WERI-Rb-1 (cell line): ENCODE data around the gene ANGPTL7.

Experiments
- DNase-seq: peaks from one replicate; pipeline ENCODE4 v3.0.0-alpha.2; 2020
- H3K27ac ChIP-seq: fragments of 250-450 bp; sonication (Bioruptor Pico); 2 replicates; pipeline ENCODE4 v1.5.1; 2020; ENCODE audit warnings: mild to moderate bottlenecking, moderate library complexity
- H3K27me3 ChIP-seq: fragments of 250-450 bp; sonication (Bioruptor Pico); 2 replicates; pipeline ENCODE4 v1.5.1; 2021; ENCODE audit warnings: mild to moderate bottlenecking, low read depth, moderate library complexity; ENCODE audit not compliant: insufficient read depth, severe bottlenecking
- H3K36me3 ChIP-seq: fragments of 250-450 bp; sonication (Bioruptor Pico); 2 replicates; pipeline ENCODE4 v1.5.1; 2020; ENCODE audit warnings: mild to moderate bottlenecking, moderate library complexity
- H3K4me3 ChIP-seq: 2 replicates; pipeline ENCODE4 v1.5.1; 2011; ENCODE audit warnings: low read depth, mild to moderate bottlenecking, control low read depth, low read length
- H3K9me3 ChIP-seq: fragments of 250-450 bp; sonication (Bioruptor Pico); 2 replicates; pipeline ENCODE4 v1.5.1; 2021; ENCODE audit warnings: mild to moderate bottlenecking, moderate library complexity; ENCODE audit not compliant: severe bottlenecking
- TF ChIP-seq, protein P1 (sequence below): IDR thresholded peaks from 2 replicates; pipeline ENCODE4 v1.5.1; 2011; ENCODE audit warnings: low read depth, mild to moderate bottlenecking, control low read depth, inconsistent platforms, low read length

Gene ANGPTL7

DNA sequence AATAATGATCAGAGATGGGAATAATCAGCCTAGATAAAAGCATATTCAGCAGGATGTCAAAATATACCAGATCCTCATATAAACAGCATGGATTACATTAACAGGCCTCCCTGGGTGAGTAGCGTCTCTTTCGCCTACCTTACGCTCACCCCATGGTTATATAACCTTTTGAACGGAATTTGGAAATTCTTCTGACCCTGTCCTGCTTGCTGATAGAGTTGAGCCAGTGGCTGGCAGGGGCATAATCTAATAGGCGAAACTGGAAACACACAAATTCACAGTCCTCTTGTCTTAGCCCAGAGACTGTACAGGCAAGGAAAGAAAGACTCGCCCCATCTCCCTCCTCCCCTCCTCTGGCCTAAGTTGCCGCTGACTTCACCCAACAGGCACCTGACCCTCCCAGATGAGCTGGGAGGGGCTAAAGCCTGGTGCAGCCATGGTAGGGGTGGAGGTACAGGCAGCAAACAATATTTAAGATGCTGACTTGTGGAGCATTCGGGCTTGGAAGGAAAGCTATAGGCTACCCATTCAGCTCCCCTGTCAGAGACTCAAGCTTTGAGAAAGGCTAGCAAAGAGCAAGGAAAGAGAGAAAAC lies at the start of gene ANGPTL7:
ANGPTL7 (plus strand) TSS at position 498 of the 594 bp plus-strand sequence. CDS start 225 bp downstream, outside the sequence.
- DNase-seq = no peak
- Histone ChIP-seq H3K27ac (no peak within 1 kb of the TSS), H3K9me3 (no peaks in the 10 kb centered on the region), H3K36me3 (peaks cover 81% of the 10 kb centered on the region), H3K4me3 (no peak within 1 kb of the TSS), H3K27me3 (no peaks in the 10 kb centered on the region)
- TF ChIP-seq, protein P1, sequence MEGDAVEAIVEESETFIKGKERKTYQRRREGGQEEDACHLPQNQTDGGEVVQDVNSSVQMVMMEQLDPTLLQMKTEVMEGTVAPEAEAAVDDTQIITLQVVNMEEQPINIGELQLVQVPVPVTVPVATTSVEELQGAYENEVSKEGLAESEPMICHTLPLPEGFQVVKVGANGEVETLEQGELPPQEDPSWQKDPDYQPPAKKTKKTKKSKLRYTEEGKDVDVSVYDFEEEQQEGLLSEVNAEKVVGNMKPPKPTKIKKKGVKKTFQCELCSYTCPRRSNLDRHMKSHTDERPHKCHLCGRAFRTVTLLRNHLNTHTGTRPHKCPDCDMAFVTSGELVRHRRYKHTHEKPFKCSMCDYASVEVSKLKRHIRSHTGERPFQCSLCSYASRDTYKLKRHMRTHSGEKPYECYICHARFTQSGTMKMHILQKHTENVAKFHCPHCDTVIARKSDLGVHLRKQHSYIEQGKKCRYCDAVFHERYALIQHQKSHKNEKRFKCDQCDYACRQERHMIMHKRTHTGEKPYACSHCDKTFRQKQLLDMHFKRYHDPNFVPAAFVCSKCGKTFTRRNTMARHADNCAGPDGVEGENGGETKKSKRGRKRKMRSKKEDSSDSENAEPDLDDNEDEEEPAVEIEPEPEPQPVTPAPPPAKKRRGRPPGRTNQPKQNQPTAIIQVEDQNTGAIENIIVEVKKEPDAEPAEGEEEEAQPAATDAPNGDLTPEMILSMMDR = no peak

DNA sequence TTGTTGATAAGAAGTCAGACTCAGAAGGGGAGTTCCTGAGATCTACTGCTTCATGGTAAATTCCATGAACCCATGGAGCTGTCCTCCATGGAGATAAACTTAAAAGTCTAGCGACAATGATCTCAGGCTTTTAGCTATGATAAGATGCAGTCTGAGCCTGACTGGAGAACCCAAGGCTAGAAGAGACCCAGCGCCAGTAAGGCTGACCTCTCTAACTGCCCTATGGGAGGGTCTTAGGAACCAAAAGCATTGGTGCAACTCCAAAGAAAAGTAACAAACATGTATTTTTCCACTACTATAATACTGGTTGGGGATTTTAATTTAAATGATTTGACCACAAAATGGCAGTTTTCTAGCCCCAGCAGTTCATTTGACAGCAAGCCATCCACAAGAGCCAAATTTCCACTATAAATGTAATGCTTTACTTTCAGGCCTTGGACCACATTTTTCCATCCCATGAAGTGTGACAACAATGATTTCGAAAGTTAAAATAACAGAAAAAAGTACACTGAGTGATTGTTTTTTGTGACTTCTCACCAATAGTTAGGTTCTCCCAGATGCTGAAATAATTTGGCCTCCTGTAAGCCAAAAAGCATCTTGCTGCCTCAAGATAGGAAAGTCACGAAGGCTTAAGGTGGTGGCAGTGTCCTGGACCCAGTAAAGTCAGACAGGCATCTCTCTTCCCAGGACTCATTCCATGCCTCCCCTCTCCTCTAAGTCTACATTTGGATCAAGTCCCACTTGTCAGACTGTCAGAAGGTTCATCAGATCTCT lies 46.4 kb upstream of the ANGPTL7 start:
- no peaks in the 10 kb centered on the region for H3K27me3 ChIP-seq
- no peak overlapping the region for H3K4me3 ChIP-seq
- peaks cover 75% of the 10 kb centered on the region for H3K36me3 ChIP-seq
- no peaks in the 10 kb centered on the region for H3K9me3 ChIP-seq
- TF ChIP-seq, protein P1 = no peak
- DNase-seq = no peak
- no peak overlapping the region for H3K27ac ChIP-seq

GRCh38 chr1:11143401-11143800 lies 45.8 kb upstream of the ANGPTL7 start:
- no peaks in the 10 kb centered on the region for H3K9me3 ChIP-seq
- TF ChIP-seq, protein P1 = no peak
- H3K4me3 ChIP-seq = no peak overlapping the region
- H3K27ac ChIP-seq = no peak overlapping the region
- peaks cover 73% of the 10 kb centered on the region for H3K36me3 ChIP-seq
- no peak for DNase-seq
- H3K27me3 ChIP-seq = no peaks in the 10 kb centered on the region

DNA sequence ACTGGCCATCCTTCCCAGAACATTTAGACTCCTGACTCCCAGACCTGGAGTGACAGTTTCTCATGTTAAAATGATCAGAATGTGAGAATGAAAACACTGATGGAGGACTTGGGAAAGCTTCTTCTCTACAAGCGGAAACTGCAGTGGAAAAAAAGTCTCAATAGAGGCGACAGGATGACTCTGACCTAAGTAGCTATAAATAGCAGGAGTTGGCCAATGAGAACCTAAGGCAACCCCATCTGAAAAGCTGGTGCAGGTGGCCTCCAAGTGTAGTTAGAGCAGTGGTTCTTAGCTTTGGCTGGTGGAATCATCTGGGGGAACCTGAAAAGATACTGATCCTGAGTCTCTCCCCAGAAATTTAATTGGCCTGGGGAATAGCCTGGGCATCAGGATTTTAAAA lies 45.2 kb upstream of the ANGPTL7 start:
- Histone ChIP-seq H3K4me3 (no peak overlapping the region), H3K9me3 (no peaks in the 10 kb centered on the region), H3K27ac (no peak overlapping the region), H3K36me3 (peaks cover 74% of the 10 kb centered on the region), H3K27me3 (no peaks in the 10 kb centered on the region)
- DNase-seq = no peak
- TF ChIP-seq, protein P1 = no peak

- peaks cover 74% of the 10 kb centered on the region for H3K36me3 ChIP-seq
- no peak overlapping the region for H3K4me3 ChIP-seq
- no peaks in the 10 kb centered on the region for H3K9me3 ChIP-seq
- TF ChIP-seq, protein P1 = no peak
- no peaks in the 10 kb centered on the region for H3K27me3 ChIP-seq
- DNase-seq = no peak
- no peak overlapping the region for H3K27ac ChIP-seq
These were observed 44.4 kb upstream of the ANGPTL7 start for GRCh38 chr1:11144570-11145256.
